Liver (tissue), 9 donors: ENCODE results near the gene EXOC6. TPM values are rescaled to one million over a fixed set of nuclear protein-coding genes. Genes with fewer than 3 reads are reported as not detected.

Experiments used
- DNase-seq: peaks from one replicate; pipeline ENCODE4 v3.0.0-alpha.2; 2017; ENCODE audit warnings: low spot score
- H3K27ac ChIP-seq, 2 donors: one replicate each; pipeline ENCODE4 v1.7.0; 2013; ENCODE audit warnings: inconsistent platforms in 2 of 2, low read length in 2 of 2, control low read depth in 1 of 2, low read depth in 1 of 2, mild to moderate bottlenecking in 1 of 2
- H3K27me3 ChIP-seq, 4 donors: one replicate each; pipeline versions ENCODE4 v1.6.1 to v1.7.0; 2013; ENCODE audit warnings: low read length in 3 of 4, inconsistent platforms in 1 of 4, mild to moderate bottlenecking in 1 of 4, moderate library complexity in 1 of 4; ENCODE audit not compliant: control insufficient read depth in 4 of 4, insufficient read depth in 4 of 4
- H3K36me3 ChIP-seq, 4 donors: one replicate each; pipeline versions ENCODE4 v1.6.1 to v1.7.0; 2013; ENCODE audit warnings: low read length in 3 of 4, mild to moderate bottlenecking in 3 of 4, low read depth in 1 of 4, moderate library complexity in 1 of 4; ENCODE audit not compliant: control insufficient read depth in 4 of 4, insufficient read depth in 3 of 4
- H3K4me1 ChIP-seq, 4 donors: one replicate each; pipeline versions ENCODE4 v1.6.1 to v1.7.0; 2013; ENCODE audit warnings: low read length in 3 of 4, mild to moderate bottlenecking in 3 of 4, moderate library complexity in 1 of 4; ENCODE audit not compliant: control insufficient read depth in 4 of 4, insufficient read depth in 4 of 4
- H3K4me3 ChIP-seq, 3 donors: one replicate each; pipeline versions ENCODE4 v1.6.1 to v1.7.0; 2013; ENCODE audit warnings: low read length in 3 of 3, control low read depth in 1 of 3, low read depth in 1 of 3, mild to moderate bottlenecking in 1 of 3
- H3K9ac ChIP-seq, 2 donors: one replicate each; pipeline ENCODE4 v1.7.0; 2013; ENCODE audit warnings: low read length in 2 of 2, mild to moderate bottlenecking in 2 of 2, moderate library complexity in 2 of 2, control low read depth in 1 of 2, low read depth in 1 of 2
- H3K9me3 ChIP-seq, 4 donors: one replicate each; pipeline versions ENCODE4 v1.6.1 to v1.7.0; 2013; ENCODE audit warnings: low read length in 3 of 4; ENCODE audit not compliant: control insufficient read depth in 4 of 4
- ATF3 ChIP-seq: IDR thresholded peaks from 2 replicates; pipeline ENCODE4 v1.6.1; 2016; ENCODE audit warnings: antibody characterized with exemption
- EGR1 ChIP-seq, 2 donors: IDR thresholded peaks; 2 replicates each; pipeline ENCODE4 v1.6.1; 2016 to 2018; ENCODE audit warnings: antibody characterized with exemption in 2 of 2, low read depth in 2 of 2
- FOXA1 ChIP-seq: IDR thresholded peaks from 2 replicates; pipeline ENCODE4 v1.6.1; 2016; ENCODE audit warnings: antibody characterized with exemption
- FOXA2 ChIP-seq: IDR thresholded peaks from 2 replicates; pipeline ENCODE4 v1.6.1; 2016; ENCODE audit warnings: antibody characterized with exemption
- GABPA ChIP-seq, 2 donors: IDR thresholded peaks in 1 of 2; conservative IDR thresholded peaks in 1 of 2; 2 replicates each; pipeline ENCODE4 v1.6.1; 2016; ENCODE audit warnings: antibody characterized with exemption in 2 of 2, mild to moderate bottlenecking in 1 of 2, moderate library complexity in 1 of 2
- HNF4A ChIP-seq, 2 donors: conservative IDR thresholded peaks; 2 replicates each; pipeline ENCODE4 v1.6.1; 2016; ENCODE audit warnings: antibody characterized with exemption in 2 of 2, mild to moderate bottlenecking in 2 of 2
- HNF4G ChIP-seq: IDR thresholded peaks from 2 replicates; pipeline ENCODE4 v1.6.1; 2016; ENCODE audit warnings: antibody characterized with exemption
- JUND ChIP-seq, 2 donors: IDR thresholded peaks; 2 replicates each; pipeline ENCODE4 v1.6.1; 2016; ENCODE audit warnings: antibody characterized with exemption in 2 of 2
- NR2F2 ChIP-seq: IDR thresholded peaks from 2 replicates; pipeline ENCODE4 v1.6.1; 2016; ENCODE audit warnings: antibody characterized with exemption
- RAD21 ChIP-seq, 2 donors: IDR thresholded peaks; 2 replicates each; pipeline ENCODE4 v1.6.1; 2016; ENCODE audit warnings: antibody characterized with exemption in 2 of 2, mild to moderate bottlenecking in 2 of 2
- RXRA ChIP-seq, 2 donors: IDR thresholded peaks; 2 replicates each; pipeline ENCODE4 v1.6.1; 2017 to 2018; ENCODE audit warnings: antibody characterized with exemption in 2 of 2, mild to moderate bottlenecking in 1 of 2
- SP1 ChIP-seq: IDR thresholded peaks from 2 replicates; pipeline ENCODE4 v1.6.1; 2018; ENCODE audit warnings: antibody characterized with exemption, mild to moderate bottlenecking
- TAF1 ChIP-seq: conservative IDR thresholded peaks from 2 replicates; pipeline ENCODE4 v1.6.1; 2016; ENCODE audit warnings: antibody characterized with exemption, mild to moderate bottlenecking
- YY1 ChIP-seq: IDR thresholded peaks from 2 replicates; pipeline ENCODE4 v1.6.1; 2016; ENCODE audit warnings: antibody characterized with exemption, mild to moderate bottlenecking
- ZBTB33 ChIP-seq: IDR thresholded peaks from 2 replicates; pipeline ENCODE4 v1.6.1; 2016; ENCODE audit warnings: antibody characterized with exemption
- WGBS: extraction: QIAGEN DNeasy Blood & Tissue Kit; methylation state at CpG from one replicate; pipeline ENCODE4 v1.1.7; 2013; 5-methylcytosine and 5-hydroxymethylcytosine counted together
- polyA plus RNA-seq, 2 donors: library from polyadenylated mRNA; stranded (reverse) in 1 of 2; unstranded in 1 of 2; fragments of 200-250 nt in 1 of 2; fragments of >200 nt in 1 of 2; fragmentation: Nextera tagmentation in 1 of 2; extraction: Ambion mirVana in 1 of 2; gene quantifications; one replicate each; pipeline versions ENCODE4 v1.2.1 to v1.2.3, GENCODE V29; 2013 to 2015
- total RNA-seq, 2 donors: library from RNA; depleted of rRNA; stranded (reverse); fragments of >200 nt; gene quantifications; one replicate each; pipeline ENCODE4 v1.2.3, GENCODE V29; 2014
- TF ChIP-seq, protein P1 (sequence below): IDR thresholded peaks from 2 replicates; pipeline ENCODE4 v1.6.1; 2016; ENCODE audit warnings: antibody characterized with exemption
- TF ChIP-seq, protein P2 (sequence below): fragments of 150-350 bp; IDR thresholded peaks from 2 replicates; pipeline ENCODE4 v1.5.1; 2017; ENCODE audit warnings: improper control_type of control experiment, low read depth, low read length; ENCODE audit not compliant: missing input control
- donor health status: healthy.
- donor health status: healthy.
- donor health status: healthy.
- donor health status: healthy.
- donor health status: healthy.

Gene EXOC6
- total and polyA plus RNA-seq, 4 donors = 6.5 to 35.4 (median 8.4) TPM

GRCh38 chr10:93067443-93068365 is 219.4 kb downstream of the EXOC6 start:
- Histone ChIP-seq H3K27ac (no peak overlapping the region), H3K36me3 (no peaks in the 10 kb centered on the region), H3K4me1 (peaks cover 17 to 45% (median 31%) of the 10 kb centered on the region in 4 donors), H3K4me3 (no peak overlapping the region), H3K9ac (no peak overlapping the region), H3K27me3 (peaks cover 4 to 12% (median 6%) of the 10 kb centered on the region in 4 donors), H3K9me3 (no peaks in the 10 kb centered on the region)
- DNase-seq = no peak
- TF ChIP-seq RXRA (IDR thresholded peaks at IDR 0.05) (no peak), TAF1 (no peak), SP1 (no peak), ATF3 (no peak), HNF4G (no peak), RAD21 (IDR thresholded peaks at IDR 0.05) (no peak), YY1 (no peak), HNF4A (conservative IDR thresholded peaks at IDR 0.05) (no peak), FOXA1 (no peak), JUND (IDR thresholded peaks at IDR 0.05) (no peak), GABPA (IDR thresholded peaks at IDR 0.05 in 1 of 2, conservative IDR thresholded peaks at IDR 0.05 in 1 of 2) (no peak), EGR1 (IDR thresholded peaks at IDR 0.05; ENCODE audit: low read depth in 2 of 2) (no peak), FOXA2 (no peak), NR2F2 (no peak), ZBTB33 (no peak)
- TF ChIP-seq, protein P1, sequence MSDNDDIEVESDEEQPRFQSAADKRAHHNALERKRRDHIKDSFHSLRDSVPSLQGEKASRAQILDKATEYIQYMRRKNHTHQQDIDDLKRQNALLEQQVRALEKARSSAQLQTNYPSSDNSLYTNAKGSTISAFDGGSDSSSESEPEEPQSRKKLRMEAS = no peak
- TF ChIP-seq, protein P2, sequence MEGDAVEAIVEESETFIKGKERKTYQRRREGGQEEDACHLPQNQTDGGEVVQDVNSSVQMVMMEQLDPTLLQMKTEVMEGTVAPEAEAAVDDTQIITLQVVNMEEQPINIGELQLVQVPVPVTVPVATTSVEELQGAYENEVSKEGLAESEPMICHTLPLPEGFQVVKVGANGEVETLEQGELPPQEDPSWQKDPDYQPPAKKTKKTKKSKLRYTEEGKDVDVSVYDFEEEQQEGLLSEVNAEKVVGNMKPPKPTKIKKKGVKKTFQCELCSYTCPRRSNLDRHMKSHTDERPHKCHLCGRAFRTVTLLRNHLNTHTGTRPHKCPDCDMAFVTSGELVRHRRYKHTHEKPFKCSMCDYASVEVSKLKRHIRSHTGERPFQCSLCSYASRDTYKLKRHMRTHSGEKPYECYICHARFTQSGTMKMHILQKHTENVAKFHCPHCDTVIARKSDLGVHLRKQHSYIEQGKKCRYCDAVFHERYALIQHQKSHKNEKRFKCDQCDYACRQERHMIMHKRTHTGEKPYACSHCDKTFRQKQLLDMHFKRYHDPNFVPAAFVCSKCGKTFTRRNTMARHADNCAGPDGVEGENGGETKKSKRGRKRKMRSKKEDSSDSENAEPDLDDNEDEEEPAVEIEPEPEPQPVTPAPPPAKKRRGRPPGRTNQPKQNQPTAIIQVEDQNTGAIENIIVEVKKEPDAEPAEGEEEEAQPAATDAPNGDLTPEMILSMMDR = no peak
- WGBS = 14% methylated on average over 17 of the region's 17 CpGs

DNA sequence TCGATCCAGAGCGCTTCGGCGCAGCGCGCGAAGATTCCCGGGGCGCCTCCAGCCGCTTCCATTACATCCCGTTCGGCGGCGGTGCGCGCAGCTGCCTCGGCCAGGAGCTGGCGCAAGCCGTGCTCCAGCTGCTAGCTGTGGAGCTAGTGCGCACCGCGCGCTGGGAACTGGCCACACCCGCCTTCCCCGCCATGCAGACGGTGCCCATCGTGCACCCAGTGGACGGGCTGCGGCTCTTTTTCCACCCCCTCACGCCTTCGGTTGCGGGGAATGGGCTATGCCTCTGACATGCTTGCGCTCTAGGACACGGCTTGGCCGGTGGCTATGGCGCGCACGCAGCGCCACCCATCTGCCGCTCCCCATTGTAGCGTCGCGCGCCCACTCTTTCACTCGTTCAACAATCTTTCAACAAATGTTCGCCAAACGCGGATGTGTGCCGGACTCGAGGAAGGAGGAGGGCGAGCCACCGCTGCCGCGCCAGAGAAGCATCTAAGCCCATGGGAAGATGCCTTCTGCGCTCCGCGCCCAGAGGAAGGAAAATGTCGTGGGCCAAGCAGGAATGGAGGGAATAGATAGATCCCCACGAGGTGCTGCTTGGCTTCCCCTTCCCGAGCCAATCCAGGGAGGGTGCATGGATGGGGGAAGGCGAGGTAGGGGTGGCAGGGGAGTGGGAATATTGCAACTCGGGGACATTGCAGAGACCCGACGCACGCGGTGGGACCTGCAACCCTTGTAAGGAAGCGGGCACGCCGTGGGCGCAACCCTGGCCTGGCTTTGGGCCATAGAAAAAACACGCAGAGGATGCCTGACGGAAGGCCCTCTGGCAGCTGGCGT is 220.3 kb downstream of the EXOC6 start:
- DNase-seq = no peak
- Histone ChIP-seq H3K27me3 (peaks cover 4 to 12% (median 6%) of the 10 kb centered on the region in 4 donors), H3K36me3 (no peaks in the 10 kb centered on the region), H3K4me3 (no peak overlapping the region), H3K9ac (no peak overlapping the region), H3K9me3 (no peaks in the 10 kb centered on the region), H3K4me1 (peaks cover 22 to 48% (median 37%) of the 10 kb centered on the region in 4 donors), H3K27ac (no peak overlapping the region)
- TF ChIP-seq FOXA1 = no peak
- TF ChIP-seq SP1 = no peak
- TF ChIP-seq HNF4G = no peak
- no peak for TF ChIP-seq FOXA2
- TF ChIP-seq JUND (IDR thresholded peaks at IDR 0.05) = no peak
- TF ChIP-seq NR2F2 = no peak
- TF ChIP-seq, protein P2 = no peak
- TF ChIP-seq EGR1 (IDR thresholded peaks at IDR 0.05; ENCODE audit: low read depth in 2 of 2) = no peak
- TF ChIP-seq HNF4A (conservative IDR thresholded peaks at IDR 0.05) = no peak
- TF ChIP-seq TAF1 = no peak
- 7% methylated on average over 73 of the region's 73 CpGs for WGBS
